ENCODE data around the gene AQP5.

The AQP5 gene

DNA sequence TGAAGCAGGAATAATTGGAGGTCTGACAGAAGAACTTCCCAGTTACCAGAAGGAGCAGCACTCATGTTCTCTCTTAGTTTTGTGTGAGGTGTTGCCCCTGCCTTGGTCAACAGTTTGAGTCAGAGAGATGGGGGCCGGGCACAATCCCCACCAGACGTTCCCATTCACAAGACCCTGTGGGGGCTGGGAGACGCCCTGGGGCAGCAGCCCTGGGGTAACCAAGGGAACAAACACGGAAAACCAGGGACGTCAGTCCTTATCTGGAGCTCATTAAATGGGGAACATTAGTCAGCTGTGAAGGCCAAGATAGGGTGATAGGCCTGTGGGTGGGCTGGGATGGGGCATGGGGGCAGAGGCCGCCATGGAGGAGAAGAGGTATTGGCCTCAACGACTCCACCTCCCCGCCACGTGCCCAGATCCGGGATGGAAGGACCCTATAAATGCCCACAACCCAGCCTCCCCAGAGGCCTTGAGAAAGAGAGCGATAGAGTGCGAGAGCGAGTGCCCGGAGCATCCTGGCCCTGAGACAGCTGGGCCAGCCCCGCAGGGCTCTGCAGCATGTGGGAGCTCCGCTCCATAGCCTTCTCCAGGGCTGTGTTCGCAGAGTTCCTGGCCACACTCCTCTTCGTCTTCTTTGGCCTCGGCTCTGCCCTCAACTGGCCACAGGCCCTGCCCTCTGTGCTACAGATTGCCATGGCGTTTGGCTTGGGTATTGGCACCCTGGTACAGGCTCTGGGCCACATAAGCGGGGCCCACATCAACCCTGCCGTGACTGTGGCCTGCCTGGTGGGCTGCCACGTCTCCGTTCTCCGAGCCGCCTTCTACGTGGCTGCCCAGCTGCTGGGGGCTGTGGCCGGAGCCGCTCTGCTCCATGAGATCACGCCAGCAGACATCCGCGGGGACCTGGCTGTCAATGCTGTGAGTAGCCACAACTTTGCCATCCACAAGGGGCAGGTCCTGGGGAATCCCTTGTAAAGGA lies 11.1 kb upstream of the AQP5 start, which contains the start of gene AQP2:
Gene AQP2, plus strand, starts transcription at position 465 of the 979 bp plus-strand sequence. Its CDS starts 94 bp downstream, at position 559.
- no peak for DNase-seq (ENCODE audit: low read depth in 2 of 2)

DNA sequence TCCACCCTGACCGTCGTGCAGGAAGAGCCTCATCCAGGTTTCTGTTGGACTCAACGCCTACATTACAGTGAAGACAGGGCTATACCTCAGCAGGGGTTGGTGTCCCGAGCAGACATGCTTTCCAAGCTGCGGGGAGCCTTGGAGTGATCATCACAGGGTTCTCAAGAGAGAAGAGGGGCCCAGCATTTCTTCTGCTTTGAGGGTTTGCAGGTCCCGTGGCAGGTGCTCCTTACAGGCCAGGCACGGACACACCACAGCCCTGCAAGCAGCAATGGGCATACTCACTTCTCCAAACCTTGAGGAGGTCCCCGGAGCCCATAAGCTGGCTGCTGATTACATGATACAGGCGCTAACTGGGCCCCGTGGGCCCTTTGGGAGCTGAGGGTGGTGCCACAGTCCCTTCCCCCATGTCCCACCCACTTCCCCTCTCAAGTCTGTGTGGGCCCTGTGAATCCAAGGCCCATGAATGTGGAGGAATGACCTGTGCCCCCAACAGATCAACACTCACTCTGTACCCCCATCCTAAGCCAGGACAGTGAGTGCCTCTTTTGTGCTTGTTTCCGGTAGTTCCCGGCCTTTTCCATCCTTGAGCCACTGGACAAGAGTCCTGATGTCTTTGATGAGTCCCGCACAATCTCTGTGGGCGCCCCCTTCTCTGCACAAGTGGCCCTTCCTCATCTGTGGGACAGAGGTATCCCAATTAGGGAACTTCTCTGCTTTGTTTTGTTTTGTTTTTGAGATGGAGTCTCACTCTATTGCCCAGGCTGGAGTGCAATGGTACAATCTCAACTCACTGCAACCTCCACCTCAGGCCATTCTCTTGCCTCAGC lies 10.0 kb upstream of the AQP5 start:
- DNase-seq (ENCODE audit: low read depth in 2 of 2), result no peak

DNA sequence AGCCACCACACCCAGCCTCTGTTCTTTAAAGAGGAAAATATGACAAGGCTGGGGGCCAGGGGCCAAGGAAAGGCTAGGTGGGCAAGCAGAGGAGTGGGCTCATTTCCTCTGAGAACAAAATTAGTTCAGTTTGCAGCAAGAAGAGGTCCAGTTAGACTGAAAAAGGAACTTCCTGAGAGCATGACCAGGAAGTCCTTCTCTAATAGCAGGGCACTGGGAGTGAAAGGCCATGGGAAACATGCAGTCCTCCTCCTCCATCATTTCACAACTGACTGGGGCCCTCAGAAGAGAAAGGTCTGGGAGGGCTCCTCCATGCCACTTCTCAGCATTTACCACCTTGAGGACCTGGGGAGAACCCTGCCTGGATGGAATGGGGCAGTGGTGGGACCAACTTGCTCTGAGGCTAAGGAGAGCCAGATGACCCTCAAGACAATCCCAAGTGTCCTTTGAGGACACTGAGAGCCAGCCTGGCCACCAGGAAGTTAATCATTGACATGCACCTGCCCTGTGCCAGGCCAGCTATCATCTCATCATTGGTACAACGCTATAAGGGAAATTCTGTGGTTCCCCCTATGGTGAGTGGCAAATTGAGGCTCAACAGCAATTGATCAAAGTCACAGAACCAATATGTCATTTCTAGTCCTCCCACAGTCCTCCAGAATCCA lies 9.1 kb upstream of the AQP5 start:
- no peak for DNase-seq (ENCODE audit: low read depth in 2 of 2)

DNA sequence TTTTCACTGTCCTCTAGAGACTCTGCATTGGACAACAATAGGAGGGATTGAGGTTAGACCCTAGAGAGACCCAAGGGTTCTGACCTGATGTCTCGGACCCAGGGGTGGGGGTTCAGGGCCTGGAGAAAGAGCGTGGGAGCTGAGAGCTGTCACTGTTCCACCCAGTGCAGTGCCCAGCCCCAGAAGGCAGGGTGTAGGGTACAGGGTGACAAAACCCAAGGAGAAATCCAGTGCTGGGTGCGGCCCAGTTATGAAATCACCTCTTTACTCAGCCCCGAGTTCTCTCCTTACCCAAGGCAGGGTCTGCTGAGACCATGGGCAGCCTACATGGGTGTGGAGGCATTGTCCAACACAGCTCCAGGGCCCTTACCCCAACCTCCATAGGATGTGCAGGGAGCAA lies 8.5 kb upstream of the AQP5 start:
- DNase-seq (ENCODE audit: low read depth in 2 of 2), result no peak

DNA sequence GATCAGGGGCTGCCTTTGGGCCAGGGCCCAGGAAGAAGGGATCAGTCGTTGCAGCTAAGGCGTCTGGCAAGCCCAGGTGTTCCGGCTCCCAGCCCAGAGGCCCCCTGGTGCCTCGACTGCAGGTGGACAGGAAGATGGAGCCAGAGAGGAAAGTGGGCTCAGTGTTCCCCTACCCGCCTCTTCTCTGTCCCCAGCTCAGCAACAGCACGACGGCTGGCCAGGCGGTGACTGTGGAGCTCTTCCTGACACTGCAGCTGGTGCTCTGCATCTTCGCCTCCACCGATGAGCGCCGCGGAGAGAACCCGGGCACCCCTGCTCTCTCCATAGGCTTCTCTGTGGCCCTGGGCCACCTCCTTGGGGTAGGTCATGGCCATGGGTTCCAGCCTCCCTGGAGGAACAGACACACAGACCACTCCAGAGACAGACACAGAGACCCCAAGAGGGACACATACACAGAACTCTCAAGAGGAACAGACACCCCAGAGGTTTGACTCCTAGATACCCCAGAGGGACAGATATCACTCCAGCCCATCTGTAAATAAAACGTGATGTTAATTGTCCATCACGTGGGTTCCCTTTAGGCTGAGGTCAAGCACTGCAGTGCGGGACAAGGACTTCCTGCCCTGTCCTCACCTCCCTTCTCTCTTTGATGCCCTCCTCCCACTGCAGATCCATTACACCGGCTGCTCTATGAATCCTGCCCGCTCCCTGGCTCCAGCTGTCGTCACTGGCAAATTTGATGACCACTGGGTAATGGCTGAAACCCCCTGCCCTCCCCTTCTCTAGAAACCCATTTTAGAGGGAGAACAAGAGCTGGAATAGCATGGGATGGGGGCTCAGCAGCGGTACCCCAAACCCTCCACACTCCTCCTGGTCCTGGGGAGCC lies 7.5 kb upstream of the AQP5 start:
- DNase-seq (ENCODE audit: low read depth in 2 of 2), result no peak

DNA sequence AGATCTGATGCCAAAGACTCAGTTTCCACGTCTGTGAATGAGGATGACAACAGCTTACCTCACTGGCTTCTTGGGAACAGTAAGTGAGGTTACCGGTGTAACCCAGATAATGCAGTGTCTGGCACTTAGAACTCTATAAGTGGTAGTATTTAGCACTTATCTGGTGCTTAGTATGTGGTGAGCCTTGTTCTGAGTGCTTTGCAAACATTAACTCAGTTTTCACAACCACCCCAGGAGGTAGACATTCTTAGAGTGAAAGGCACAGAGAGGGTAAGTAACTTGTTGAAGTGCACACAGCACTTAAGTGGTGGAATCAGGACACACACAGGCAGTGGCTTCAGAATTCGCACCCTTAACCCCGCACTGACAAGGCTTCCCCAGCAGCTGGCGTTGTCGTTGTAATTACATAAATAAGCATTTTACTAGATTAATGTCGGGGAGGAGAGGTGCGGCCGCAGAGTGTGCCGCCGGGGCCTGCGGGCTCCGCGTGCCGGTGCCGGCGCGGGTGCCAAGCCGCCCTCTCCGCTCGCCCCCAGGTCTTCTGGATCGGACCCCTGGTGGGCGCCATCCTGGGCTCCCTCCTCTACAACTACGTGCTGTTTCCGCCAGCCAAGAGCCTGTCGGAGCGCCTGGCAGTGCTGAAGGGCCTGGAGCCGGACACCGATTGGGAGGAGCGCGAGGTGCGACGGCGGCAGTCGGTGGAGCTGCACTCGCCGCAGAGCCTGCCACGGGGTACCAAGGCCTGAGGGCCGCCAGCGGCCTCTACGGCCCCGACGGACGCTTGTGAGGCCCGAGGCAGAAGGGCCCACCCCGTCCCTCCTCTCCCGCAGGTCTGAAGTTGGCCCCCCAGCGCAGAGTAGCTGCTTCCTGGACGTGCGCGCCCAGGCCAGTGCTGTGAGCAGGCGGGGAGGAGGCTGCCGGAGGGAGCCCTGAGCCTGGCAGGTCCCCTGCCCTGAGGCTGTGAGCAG lies 6.5 kb upstream of the AQP5 start:
- DNase-seq (ENCODE audit: low read depth in 2 of 2), result no peak

DNA sequence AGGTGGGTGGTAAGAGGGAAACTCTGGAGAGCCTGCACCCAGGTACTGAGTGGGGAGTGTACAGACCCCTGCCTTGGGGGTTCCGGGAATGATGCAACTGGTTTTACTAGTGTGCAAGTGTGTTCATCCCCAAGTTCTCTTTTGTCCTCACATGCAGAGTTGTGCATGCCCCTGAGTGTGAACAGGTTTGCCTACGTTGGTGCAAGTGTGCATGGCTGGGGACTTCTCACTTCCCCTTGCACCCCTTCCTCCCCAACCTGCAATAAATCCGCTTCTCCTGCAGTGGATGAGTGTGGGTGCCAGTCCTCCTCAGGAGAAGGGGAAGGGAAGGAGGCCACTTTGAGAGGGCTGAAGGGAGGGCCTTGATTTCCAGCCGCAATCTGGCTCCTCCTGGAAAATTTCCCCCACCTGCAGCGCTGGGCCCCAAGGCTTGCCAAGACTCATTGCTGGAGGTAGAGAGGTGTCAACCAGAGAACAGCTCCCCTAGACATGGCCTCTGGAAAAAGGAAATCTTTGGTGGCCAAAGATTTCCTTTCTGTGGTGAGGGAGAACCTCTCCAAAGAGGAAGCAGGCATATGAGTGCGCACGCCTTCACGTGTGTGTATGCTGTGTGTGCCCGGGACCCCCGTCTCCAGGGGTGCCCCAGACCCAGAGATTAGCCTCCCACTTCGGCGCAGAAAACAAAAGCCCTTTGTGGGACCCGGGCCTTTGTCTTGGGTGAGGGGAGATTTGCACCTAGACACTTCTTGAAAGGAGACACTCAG lies 5.6 kb upstream of the AQP5 start:
- no peak for DNase-seq (ENCODE audit: low read depth in 2 of 2)

DNA sequence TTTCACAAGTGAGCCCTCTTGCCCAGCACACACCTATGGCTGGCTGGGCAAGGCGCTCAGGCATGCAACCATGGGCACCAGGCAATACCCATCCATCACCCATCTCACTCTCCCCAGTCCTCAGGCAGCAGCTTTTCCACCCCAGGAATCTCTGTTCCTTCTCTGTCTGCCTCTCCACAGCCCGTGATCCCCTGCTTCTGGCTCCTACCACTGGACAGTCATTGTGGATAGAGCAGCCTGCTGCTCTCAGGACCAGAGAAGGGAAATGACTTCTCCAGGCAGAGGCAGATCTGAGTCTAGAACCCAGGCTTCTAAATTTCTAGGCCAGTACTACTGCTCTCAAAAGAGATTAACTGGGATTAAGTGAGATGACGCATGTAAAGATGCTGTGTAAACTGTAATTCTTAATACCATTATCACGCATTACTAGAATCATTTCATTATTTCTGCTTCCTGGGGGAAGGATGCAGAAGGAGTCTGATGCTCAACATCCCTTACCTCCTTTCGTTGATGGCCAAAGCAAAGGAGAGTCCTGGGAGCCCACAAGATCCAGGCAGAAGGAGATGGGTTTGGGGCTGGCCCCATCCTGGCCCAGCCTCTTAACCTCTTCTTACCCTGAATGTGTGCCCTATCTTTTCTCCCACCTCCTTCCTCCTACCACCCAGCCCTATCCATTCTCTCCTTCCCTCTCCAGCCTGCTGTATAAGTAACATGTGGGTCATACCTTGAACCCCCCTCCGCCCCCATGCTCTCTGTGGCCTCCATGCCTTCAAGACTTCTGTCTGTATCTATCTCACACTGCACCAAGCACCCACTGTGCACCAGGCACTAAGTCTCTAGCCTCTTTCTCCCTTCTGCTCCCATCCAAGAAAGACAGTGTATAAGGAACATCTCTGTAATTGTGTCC lies 4.8 kb upstream of the AQP5 start:
- DNase-seq (ENCODE audit: low read depth in 2 of 2), result no peak

DNA sequence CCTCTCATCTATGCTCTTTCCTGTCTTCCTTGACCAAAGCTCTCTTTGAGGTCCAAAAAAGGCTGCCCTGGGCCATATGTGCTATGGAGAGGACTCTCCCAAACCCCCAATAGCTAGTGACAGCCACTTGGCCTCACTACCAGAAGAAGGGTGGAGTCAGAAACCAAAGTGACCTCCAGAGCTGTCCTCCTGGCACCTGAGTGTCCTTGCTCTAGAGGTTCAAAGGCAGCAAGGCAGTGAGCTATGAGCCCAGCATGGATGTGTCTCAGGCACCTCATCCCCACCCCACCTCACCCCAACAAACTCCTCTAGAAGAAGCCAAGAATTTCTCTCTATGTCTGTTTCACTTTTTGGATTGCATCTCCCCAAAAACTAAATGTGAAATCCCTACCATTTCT lies 4.1 kb upstream of the AQP5 start:
- no peak for DNase-seq (ENCODE audit: low read depth in 2 of 2)

DNA sequence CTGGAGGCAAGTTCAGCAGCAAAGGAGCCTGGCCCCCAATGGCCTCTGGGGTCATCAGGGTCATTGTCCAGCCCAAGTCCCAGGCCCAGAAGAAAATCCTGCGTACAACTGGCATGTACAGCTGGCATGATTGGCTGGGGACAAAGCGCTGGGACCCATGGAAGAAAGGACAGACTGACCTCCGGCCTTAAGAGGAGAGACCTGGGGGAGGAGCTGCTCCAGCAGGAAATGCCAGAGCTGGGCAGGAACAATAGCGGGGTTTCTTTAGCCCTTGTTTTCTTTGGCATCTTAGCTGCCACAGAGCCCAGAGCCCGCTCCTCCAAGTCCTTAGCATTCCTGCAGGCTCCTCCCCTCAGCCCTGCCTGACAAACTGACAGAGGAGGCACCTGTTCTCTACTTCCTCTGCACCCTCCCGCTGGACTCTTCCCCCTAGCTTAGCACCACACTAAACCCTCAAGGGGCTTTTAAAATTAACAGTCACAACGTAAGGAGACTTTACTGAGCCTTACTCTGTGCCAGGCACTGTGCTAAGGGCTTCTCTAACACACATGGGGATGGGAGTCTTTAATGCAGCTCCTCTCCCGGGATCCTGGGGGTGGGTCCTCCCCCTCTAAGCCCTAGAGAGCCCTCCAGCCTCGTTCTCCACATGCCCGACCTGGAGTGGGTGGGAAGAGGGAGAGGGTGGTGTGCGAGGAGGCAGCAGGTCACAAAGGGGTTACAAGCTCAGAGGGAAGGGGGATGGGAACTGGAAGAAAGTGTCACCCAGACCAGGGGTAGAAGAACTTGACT lies 1.8 kb upstream of the AQP5 start:
- DNase-seq (ENCODE audit: low read depth in 2 of 2), result no peak

DNA sequence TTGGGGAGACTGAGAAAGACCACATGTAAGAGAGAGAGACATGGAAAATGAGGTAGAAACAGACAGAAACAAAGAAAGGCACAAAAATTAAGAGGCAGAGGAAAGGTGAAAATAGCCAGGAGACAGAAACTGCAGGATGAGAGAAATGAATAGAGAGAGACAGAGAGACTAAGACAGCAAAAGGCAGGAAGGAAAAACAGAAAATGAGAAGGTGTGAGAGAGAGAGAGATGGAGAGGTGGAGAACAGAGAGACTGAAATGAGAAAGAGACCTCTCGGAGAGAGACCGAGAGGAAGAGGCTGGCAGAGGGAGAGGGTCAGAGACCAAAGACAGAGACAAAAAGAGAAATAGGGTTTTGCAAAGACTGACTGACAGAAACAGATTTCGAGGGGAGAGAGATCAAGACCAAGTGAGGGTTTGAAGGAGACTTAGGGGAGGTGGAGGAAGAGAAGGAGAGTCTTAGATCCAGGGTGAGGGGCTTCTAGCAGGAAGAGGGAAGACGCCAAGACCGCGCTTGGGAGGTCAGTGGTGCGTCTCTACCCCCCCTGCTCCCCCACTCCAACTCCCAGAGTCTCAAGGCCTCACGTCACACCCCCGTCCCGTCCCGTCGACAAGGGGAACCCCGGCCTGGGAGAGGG lies 1.1 kb upstream of the AQP5 start:
- DNase-seq (ENCODE audit: low read depth in 2 of 2), result no peak

DNA sequence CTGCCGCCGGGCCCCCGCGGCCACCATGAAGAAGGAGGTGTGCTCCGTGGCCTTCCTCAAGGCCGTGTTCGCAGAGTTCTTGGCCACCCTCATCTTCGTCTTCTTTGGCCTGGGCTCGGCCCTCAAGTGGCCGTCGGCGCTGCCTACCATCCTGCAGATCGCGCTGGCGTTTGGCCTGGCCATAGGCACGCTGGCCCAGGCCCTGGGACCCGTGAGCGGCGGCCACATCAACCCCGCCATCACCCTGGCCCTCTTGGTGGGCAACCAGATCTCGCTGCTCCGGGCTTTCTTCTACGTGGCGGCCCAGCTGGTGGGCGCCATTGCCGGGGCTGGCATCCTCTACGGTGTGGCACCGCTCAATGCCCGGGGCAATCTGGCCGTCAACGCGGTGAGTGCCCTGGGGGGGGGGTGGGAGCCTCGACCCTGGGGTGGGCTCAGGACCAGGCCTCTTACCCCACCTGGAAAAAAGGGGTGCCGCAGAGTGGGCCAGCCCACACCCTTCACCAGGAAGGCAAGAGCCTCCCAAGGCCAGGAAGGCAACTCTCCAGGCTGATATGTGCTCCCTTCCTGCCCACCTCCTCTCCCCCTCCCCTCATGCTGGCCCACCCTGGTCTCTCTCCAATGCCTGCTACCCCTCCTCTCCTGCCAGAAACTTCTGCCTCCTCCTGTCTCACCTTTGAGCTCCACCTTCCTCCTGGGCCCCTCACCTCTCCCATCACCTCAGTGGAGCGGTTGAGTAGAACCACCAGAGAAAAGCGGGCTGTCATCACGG lies 507 bp downstream of the AQP5 start:
- DNase-seq (ENCODE audit: low read depth in 2 of 2), result no peak

DNA sequence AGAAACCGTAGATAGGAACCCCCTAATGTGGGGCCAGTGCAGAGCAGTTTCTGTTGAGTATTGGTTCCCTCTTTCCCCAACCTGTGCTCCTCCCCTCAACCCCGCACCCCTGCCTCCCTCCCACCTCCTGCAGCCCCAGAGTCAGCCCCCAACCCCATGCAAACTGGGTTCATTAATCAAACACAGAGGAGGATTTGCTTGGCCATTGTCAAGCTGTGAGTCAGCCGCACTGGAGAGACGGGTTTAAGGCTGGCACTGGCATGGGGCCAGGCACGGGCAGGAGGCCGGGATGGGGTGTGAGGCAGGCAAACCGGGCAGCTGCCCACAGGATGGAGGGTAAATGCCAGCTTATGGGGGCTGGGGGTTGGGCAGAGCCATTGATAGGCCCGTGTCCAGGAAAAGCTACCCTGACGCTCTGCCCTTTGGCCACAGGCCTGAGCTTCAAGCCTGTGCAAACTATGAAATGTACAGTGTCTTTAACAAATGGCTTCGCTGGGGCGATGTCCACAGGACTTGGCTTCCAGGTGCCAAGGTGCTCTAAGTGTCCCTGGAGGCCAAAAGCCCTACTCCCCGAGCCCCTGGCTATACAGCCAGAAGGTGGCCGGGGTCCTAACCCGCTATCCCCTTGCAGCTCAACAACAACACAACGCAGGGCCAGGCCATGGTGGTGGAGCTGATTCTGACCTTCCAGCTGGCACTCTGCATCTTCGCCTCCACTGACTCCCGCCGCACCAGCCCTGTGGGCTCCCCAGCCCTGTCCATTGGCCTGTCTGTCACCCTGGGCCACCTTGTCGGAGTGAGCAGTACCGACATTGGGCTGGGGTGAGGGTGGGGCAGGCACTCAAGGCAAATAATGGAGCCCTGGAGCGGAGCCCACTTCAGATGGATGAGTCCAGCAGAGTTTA lies 1.4 kb downstream of the AQP5 start:
- no peak for DNase-seq (ENCODE audit: low read depth in 2 of 2)

DNA sequence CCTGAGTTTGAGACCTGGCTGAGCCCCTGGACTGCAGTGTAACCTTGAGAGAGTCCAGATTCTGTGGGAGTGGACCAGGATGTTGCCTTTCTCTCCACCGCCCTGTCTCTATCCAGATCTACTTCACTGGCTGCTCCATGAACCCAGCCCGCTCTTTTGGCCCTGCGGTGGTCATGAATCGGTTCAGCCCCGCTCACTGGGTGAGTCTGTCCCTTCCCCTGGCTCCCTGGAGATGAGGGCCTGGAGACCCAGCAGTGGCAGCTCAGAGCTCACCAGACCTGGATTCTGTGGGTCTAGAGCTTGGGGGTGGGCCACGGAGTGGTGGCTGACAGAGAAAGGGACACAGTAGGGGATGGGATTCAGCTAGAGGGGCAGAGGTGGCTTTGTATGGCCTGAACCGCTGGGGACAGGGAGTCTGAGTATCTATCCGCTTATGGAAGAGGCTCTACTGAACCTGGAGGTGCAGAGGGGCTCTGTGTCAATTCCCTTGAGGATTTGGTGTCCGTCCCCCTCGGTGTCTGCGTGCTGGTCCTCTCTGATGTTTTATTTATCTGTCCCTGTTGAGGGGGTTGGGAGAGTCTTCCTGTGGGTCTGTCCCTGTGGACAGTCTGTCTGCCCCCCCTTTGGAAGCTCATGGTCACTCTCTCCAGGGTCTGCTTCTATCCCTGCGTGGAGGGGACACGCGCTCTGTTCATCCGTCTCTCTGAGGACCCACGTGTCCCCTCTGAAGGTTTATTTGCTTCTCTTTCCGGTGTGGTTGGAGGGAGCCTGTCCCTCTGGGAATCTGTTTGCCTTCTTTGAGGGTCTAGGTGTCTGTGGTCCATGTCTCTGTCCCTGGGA lies 2.5 kb downstream of the AQP5 start:
- no peak for DNase-seq (ENCODE audit: low read depth in 2 of 2)
